NCI-H2227 (cell line): ENCODE data around the gene CNRIP1.

Experiments
- DNase-seq: peaks from one replicate; lab custom pipeline; 2025; ENCODE audit not compliant: unreplicated experiment; lab: John Stamatoyannopoulos, UW

The CNRIP1 gene

GRCh38 chr2:68251855-68252399 is 67.8 kb downstream of the CNRIP1 start:
- DNase-seq = peak; percentile 72

- peak; percentile 88 for DNase-seq
These were observed 68.4 kb downstream of the CNRIP1 start for GRCh38 chr2:68251187-68251854.

- DNase-seq = no peak
These were observed 69.0 kb downstream of the CNRIP1 start for GRCh38 chr2:68250652-68251186.

GRCh38 chr2:68250196-68250595 is 69.6 kb downstream of the CNRIP1 start:
- DNase-seq = no peak

GRCh38 chr2:68248806-68249205 is 70.9 kb downstream of the CNRIP1 start:
- no peak for DNase-seq

GRCh38 chr2:68248361-68248760 is 71.4 kb downstream of the CNRIP1 start:
- no peak for DNase-seq

- no peak for DNase-seq
These were observed 73.4 kb downstream of the CNRIP1 start for GRCh38 chr2:68246396-68246795.

GRCh38 chr2:68245672-68246071 is 74.1 kb downstream of the CNRIP1 start:
- DNase-seq = no peak

- no peak for DNase-seq
These were observed 74.7 kb downstream of the CNRIP1 start for GRCh38 chr2:68245066-68245465.

- no peak for DNase-seq
These were observed 75.3 kb downstream of the CNRIP1 start for GRCh38 chr2:68244456-68244855.
